WTC11 (cell line): ENCODE data around the gene UNC50. TPM values are rescaled to one million over a fixed set of nuclear protein-coding genes. Genes with fewer than 3 reads are reported as not detected.
"Not testable (repeated sequence)": the region's sequence is repeated elsewhere in the genome, so short reads cannot be mapped to it uniquely, and the experiment has no call there.

Experiments used
- ATAC-seq: fragments of 200-7000 bp; cut with Tn5 transposase; 2 replicates; pipeline ENCODE4 v1.10.0; 2021; ENCODE audit warnings: mild to moderate bottlenecking, moderate library complexity
- CTCF ChIA-PET: fragments of 300-600 bp; sonication (Branson Sonifier 250); formaldehyde crosslinking; loops from one replicate; lab custom pipeline; 2021; ENCODE audit warnings: antibody characterized with exemption; lab: Charles Lee
- POLR2A ChIA-PET: fragments of 350-600 bp; sonication (Branson Sonifier 250); formaldehyde crosslinking; loops from one replicate; lab custom pipeline; 2021; ENCODE audit warnings: antibody characterized with exemption; lab: Charles Lee
- DNase-seq: peaks from one replicate; pipeline ENCODE4 v3.0.0; 2021; ENCODE audit warnings: low spot score
- H3K27ac Mint-ChIP-seq: 2 replicates; pipeline ENCODE4 v1.8.0; 2021; ENCODE audit warnings: mixed read lengths
- H3K27me3 Mint-ChIP-seq: 2 replicates; pipeline ENCODE4 v1.8.0; 2021; ENCODE audit warnings: low read depth, mild to moderate bottlenecking, moderate library complexity, mixed read lengths
- H3K36me3 Mint-ChIP-seq: 2 replicates; pipeline ENCODE4 v1.8.0; 2021; ENCODE audit warnings: mixed read lengths
- H3K4me1 Mint-ChIP-seq: 2 replicates; pipeline ENCODE4 v1.8.0; 2022; ENCODE audit warnings: mixed read lengths
- H3K4me3 Mint-ChIP-seq: 2 replicates; pipeline ENCODE4 v1.8.0; 2021; ENCODE audit warnings: mild to moderate bottlenecking, moderate library complexity, mixed read lengths
- H3K9me3 Mint-ChIP-seq: 2 replicates; pipeline ENCODE4 v1.8.0; 2021; ENCODE audit warnings: mixed read lengths
- CDX4 ChIP-seq: fragments of 250-450 bp; sonication (Bioruptor Pico); IDR thresholded peaks from 2 replicates; pipeline ENCODE4 v1.9.0; 2021; ENCODE audit warnings: moderate library complexity, mild to moderate bottlenecking, inconsistent platforms, borderline replicate concordance
- CTCF ChIP-seq: fragments of 200-600 bp; IDR thresholded peaks from 2 replicates; pipeline ENCODE4 v1.8.0; 2022; ENCODE audit warnings: antibody characterized with exemption
- GABPB1 ChIP-seq: sonication (generic); formaldehyde crosslinking; IDR thresholded peaks from 2 replicates; pipeline ENCODE4 v1.8.1; 2023; ENCODE audit warnings: mild to moderate bottlenecking, missing genetic modification reagents
- JUN ChIP-seq: sonication (generic); formaldehyde crosslinking; IDR thresholded peaks from 2 replicates; pipeline ENCODE4 v1.8.0; 2023; ENCODE audit warnings: mild to moderate bottlenecking, missing genetic modification reagents
- TEAD1 ChIP-seq: sonication (generic); formaldehyde crosslinking; IDR thresholded peaks from 2 replicates; pipeline ENCODE4 v1.8.0; 2022; ENCODE audit warnings: mild to moderate bottlenecking, missing genetic modification reagents
- ZBTB21 ChIP-seq: sonication (generic); formaldehyde crosslinking; IDR thresholded peaks from 2 replicates; pipeline ENCODE4 v1.8.1; 2023; ENCODE audit warnings: mild to moderate bottlenecking, missing genetic modification reagents, borderline replicate concordance
- ZSCAN18 ChIP-seq: fragments of 250-450 bp; sonication (Bioruptor Pico); IDR thresholded peaks from 2 replicates; pipeline ENCODE4 v2.1.2; 2022; ENCODE audit warnings: mild to moderate bottlenecking, moderate library complexity
- total RNA-seq: library from RNA; stranded (reverse); gene quantifications from 3 replicates; pipeline ENCODE4 v1.2.3, GENCODE V29; 2021
- TF ChIP-seq, protein P1 (sequence below): sonication (generic); formaldehyde crosslinking; IDR thresholded peaks from 2 replicates; pipeline ENCODE4 v1.8.0; 2023; ENCODE audit warnings: missing genetic modification reagents, mild to moderate bottlenecking, borderline replicate concordance
- TF ChIP-seq, protein P2 (sequence below): sonication (generic); formaldehyde crosslinking; IDR thresholded peaks from 2 replicates; pipeline ENCODE4 v1.8.0; 2022; ENCODE audit warnings: missing genetic modification reagents

The UNC50 gene
- total RNA-seq, 1 experiment from 2014 or later: 26.7 TPM

DNA sequence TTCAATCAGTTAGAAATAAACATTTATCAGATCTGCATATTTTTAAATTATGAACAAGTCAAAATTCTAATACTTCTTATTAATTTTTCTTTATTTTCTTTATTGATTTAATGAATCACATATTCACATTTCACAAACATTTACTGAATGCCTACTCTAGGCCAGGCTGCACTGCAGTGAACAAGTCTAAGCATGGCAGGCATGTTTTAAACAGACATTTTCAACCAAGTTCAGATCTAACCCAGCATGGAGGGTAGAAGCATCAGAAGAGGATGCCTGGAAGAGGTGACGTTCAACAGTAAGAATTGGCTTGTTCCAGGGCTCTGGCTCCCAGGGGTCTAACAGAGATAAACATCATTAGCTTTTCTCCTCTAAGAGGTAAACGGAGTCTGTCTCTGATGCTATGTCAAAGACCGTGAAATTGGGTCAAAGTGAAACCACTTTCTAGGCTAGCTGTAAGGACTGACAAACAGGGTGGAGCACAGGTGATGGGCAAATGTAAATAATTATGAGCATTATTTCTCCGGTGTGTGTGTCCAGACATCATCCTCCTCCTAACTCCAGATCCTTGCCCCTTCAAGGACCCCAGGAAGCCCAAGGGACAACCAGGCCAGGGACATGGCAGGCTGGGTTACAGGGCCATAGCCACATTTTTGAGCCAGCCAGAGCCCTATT lies 50.6 kb downstream of the UNC50 start:
- Mint-ChIP-seq H3K4me1 (no peaks in the 10 kb centered on the region), H3K9me3 (no peaks in the 10 kb centered on the region), H3K36me3 (no peaks in the 10 kb centered on the region), H3K27ac (no peak overlapping the region)
- ChIA-PET CTCF (no interaction called here), POLR2A (no interaction called here)
- ATAC-seq: no peak
- no peak for TF ChIP-seq JUN
- TF ChIP-seq CDX4: no peak
- TF ChIP-seq, all 79 proteins: peak for 0
- no peak for DNase-seq
- H3K4me3 Mint-ChIP-seq: no peak overlapping the region
- H3K27me3 Mint-ChIP-seq: no peaks in the 10 kb centered on the region

DNA sequence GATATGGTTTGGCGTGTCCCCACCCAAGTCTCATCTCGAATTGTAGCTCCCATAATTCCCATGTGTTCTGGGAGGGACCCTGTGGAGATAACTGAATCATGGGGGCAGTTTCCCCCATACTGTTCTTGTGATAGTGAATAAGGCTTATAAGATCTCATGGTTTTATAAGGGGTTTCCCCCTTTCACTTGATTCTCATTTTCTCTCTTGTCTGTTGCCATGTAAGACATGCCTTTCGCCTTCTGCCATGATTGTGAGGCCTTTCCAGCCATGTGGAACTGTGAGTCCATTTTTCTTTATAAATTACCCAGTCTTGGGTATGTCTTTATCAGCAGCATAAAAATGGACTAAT lies 51.1 kb downstream of the UNC50 start:
- DNase-seq, H3K27me3 Mint-ChIP-seq, H3K9me3 Mint-ChIP-seq, H3K4me1 Mint-ChIP-seq, ATAC-seq, H3K4me3 Mint-ChIP-seq, POLR2A ChIA-PET, H3K36me3 Mint-ChIP-seq, CTCF ChIA-PET, H3K27ac Mint-ChIP-seq: not testable (repeated sequence)

DNA sequence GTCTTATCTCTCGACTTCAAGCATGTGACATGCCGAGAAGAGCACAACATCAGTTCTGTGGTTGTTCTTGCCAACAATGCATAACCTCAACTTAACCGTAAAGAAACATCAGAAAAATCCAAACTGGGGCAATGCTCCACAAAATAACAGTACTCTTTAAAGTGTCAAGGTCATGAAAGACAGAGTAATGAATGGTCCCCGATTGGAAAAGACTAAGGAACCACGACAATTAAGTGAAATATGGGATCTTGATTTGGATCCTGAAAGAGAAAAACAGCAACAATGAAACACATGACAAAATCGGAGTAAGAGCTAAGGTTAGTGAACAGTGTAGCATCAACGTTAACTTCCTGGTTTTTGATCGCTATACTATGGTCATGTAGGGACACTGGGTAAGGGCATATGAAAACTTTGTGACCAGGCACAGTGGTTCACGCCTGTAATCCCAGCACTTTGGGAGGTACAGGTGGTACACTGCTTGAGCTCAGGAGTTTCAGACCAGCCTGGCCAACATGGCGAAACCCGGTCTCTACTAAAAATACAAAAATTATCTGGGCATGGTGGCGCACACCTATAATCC lies 55.2 kb downstream of the UNC50 start:
- CTCF ChIA-PET: interaction anchor here (1.5 kb wide), 1 partner anchor 14 kb away, joined by 6 read pairs; no protein-coding TSS in a partner anchor
- H3K27me3 Mint-ChIP-seq: no peaks in the 10 kb centered on the region; the same call in 1 of the 2 replicates

DNA sequence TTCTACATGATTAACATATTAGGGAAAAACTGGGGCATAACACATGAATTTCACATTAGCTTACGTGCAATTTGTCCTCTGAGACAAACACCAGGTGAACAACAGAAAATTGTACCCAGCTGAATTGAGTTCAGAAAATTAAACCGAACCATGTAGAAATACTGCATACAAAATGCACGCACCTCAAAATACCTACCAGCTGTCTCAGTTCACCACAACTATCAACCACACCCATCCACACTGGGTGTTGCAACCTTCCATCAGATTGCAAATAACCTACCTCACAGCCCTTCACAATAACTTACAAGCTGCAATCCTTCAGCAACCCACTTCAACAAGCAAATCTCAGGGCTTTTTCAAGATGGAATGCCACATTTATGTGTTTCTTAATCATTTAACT lies 55.9 kb downstream of the UNC50 start:
- ChIA-PET CTCF (interaction anchor here (1.5 kb wide), 1 partner anchor 15 kb away, joined by 6 read pairs; no protein-coding TSS in a partner anchor), POLR2A (interaction anchor here (0.7 kb wide), 1 partner anchor 223 kb away, joined by 5 read pairs; no protein-coding TSS in a partner anchor)
- DNase-seq: no peak
- peak; percentile 88 for TF ChIP-seq GABPB1 (CRISPR knock-in tag)
- TF ChIP-seq CTCF: no peak
- ATAC-seq: no peak
- H3K27ac Mint-ChIP-seq: no peak overlapping the region
- H3K36me3 Mint-ChIP-seq: peaks cover 12% of the 10 kb centered on the region
- H3K4me3 Mint-ChIP-seq: no peak overlapping the region
- peaks cover 28% of the 10 kb centered on the region for H3K9me3 Mint-ChIP-seq
- H3K27me3 Mint-ChIP-seq: no peaks in the 10 kb centered on the region; the same call in 1 of the 2 replicates
- no peaks in the 10 kb centered on the region for H3K4me1 Mint-ChIP-seq

More for the DNA sequence above, 55.2 kb downstream of the UNC50 start:
- peaks cover 21% of the 10 kb centered on the region for H3K9me3 Mint-ChIP-seq
- no peaks in the 10 kb centered on the region for H3K4me1 Mint-ChIP-seq
- POLR2A ChIA-PET: no interaction called here
- H3K4me3 Mint-ChIP-seq: no peak overlapping the region
- no peak for ATAC-seq
- H3K27ac Mint-ChIP-seq: no peak overlapping the region
- H3K36me3 Mint-ChIP-seq: peaks cover 6% of the 10 kb centered on the region
- DNase-seq: no peak
- TF ChIP-seq ZSCAN18 (CRISPR knock-in tag): no peak

- no peak overlapping the region for H3K4me3 Mint-ChIP-seq
- H3K27me3 Mint-ChIP-seq: no peaks in the 10 kb centered on the region; the same call in 1 of the 2 replicates
- ATAC-seq (no peak), DNase-seq (no peak)
- POLR2A ChIA-PET: no interaction called here
- H3K36me3 Mint-ChIP-seq: peaks cover 15% of the 10 kb centered on the region
- CTCF ChIA-PET: no interaction called here
- H3K4me1 Mint-ChIP-seq: no peaks in the 10 kb centered on the region
- no peak overlapping the region for H3K27ac Mint-ChIP-seq
- peaks cover 31% of the 10 kb centered on the region for H3K9me3 Mint-ChIP-seq
- TF ChIP-seq ZBTB21 (CRISPR knock-in tag): no peak
- TF ChIP-seq, protein P1, sequence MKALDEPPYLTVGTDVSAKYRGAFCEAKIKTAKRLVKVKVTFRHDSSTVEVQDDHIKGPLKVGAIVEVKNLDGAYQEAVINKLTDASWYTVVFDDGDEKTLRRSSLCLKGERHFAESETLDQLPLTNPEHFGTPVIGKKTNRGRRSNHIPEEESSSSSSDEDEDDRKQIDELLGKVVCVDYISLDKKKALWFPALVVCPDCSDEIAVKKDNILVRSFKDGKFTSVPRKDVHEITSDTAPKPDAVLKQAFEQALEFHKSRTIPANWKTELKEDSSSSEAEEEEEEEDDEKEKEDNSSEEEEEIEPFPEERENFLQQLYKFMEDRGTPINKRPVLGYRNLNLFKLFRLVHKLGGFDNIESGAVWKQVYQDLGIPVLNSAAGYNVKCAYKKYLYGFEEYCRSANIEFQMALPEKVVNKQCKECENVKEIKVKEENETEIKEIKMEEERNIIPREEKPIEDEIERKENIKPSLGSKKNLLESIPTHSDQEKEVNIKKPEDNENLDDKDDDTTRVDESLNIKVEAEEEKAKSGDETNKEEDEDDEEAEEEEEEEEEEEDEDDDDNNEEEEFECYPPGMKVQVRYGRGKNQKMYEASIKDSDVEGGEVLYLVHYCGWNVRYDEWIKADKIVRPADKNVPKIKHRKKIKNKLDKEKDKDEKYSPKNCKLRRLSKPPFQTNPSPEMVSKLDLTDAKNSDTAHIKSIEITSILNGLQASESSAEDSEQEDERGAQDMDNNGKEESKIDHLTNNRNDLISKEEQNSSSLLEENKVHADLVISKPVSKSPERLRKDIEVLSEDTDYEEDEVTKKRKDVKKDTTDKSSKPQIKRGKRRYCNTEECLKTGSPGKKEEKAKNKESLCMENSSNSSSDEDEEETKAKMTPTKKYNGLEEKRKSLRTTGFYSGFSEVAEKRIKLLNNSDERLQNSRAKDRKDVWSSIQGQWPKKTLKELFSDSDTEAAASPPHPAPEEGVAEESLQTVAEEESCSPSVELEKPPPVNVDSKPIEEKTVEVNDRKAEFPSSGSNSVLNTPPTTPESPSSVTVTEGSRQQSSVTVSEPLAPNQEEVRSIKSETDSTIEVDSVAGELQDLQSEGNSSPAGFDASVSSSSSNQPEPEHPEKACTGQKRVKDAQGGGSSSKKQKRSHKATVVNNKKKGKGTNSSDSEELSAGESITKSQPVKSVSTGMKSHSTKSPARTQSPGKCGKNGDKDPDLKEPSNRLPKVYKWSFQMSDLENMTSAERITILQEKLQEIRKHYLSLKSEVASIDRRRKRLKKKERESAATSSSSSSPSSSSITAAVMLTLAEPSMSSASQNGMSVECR (CRISPR knock-in tag): no peak
- no peak for TF ChIP-seq TEAD1 (CRISPR knock-in tag)
- TF ChIP-seq, protein P2, sequence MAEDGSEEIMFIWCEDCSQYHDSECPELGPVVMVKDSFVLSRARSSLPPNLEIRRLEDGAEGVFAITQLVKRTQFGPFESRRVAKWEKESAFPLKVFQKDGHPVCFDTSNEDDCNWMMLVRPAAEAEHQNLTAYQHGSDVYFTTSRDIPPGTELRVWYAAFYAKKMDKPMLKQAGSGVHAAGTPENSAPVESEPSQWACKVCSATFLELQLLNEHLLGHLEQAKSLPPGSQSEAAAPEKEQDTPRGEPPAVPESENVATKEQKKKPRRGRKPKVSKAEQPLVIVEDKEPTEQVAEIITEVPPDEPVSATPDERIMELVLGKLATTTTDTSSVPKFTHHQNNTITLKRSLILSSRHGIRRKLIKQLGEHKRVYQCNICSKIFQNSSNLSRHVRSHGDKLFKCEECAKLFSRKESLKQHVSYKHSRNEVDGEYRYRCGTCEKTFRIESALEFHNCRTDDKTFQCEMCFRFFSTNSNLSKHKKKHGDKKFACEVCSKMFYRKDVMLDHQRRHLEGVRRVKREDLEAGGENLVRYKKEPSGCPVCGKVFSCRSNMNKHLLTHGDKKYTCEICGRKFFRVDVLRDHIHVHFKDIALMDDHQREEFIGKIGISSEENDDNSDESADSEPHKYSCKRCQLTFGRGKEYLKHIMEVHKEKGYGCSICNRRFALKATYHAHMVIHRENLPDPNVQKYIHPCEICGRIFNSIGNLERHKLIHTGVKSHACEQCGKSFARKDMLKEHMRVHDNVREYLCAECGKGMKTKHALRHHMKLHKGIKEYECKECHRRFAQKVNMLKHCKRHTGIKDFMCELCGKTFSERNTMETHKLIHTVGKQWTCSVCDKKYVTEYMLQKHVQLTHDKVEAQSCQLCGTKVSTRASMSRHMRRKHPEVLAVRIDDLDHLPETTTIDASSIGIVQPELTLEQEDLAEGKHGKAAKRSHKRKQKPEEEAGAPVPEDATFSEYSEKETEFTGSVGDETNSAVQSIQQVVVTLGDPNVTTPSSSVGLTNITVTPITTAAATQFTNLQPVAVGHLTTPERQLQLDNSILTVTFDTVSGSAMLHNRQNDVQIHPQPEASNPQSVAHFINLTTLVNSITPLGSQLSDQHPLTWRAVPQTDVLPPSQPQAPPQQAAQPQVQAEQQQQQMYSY (CRISPR knock-in tag): no peak
Measured at GRCh38 chr2:98665677-98666076, 57.3 kb downstream of the UNC50 start.
